NB4 (cell line): ENCODE measurements around the gene IHH.

Experiments used
- DNase-seq: peaks from one replicate; pipeline ENCODE4 v3.0.0; 2010; ENCODE audit warnings: low read depth
- H3K4me3 ChIP-seq: one replicate; pipeline ENCODE4 v1.5.1; 2011; ENCODE audit warnings: mild to moderate bottlenecking, low read depth, low read length, moderate library complexity
- MYC ChIP-seq: IDR thresholded peaks from 2 replicates; pipeline ENCODE4 v1.6.1; 2011; ENCODE audit warnings: low read depth, low read length
- POLR2A ChIP-seq: IDR thresholded peaks from 2 replicates; pipeline ENCODE4 v1.6.1; 2011; ENCODE audit warnings: mild to moderate bottlenecking; ENCODE audit not compliant: insufficient read length; ENCODE audit errors: extremely low read depth
- TF ChIP-seq, protein P1 (sequence below): IDR thresholded peaks from 2 replicates; pipeline ENCODE4 v1.6.1; 2011; ENCODE audit warnings: low read depth, low read length
- TF ChIP-seq, protein P2 (sequence below): IDR thresholded peaks from one replicate; pipeline ENCODE4 v1.5.1; 2012; ENCODE audit warnings: low read depth, low read length

IHH gene

DNA sequence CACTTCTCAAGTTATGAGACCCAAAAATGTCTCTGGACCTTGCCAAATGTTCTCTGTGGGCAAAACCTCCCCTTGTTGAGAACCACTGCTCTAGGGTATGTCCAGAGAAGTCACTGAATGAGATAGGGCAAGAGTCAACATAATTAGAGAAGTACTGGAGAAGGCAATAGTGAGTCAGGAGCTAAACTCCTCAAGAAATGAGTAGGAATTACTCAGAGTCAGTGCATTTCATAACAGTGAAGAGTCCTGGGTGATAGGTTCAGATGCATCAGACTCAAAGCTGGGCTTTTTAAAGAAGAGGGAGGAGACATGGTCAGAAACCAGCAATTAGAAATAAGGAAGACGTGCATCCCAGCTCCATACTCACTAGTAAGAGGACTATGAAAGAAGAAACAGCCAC is 38.6 kb upstream of the IHH start:
- TF ChIP-seq POLR2A (no peak), MYC (no peak)
- TF ChIP-seq, protein P1, sequence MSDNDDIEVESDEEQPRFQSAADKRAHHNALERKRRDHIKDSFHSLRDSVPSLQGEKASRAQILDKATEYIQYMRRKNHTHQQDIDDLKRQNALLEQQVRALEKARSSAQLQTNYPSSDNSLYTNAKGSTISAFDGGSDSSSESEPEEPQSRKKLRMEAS, result no peak
- TF ChIP-seq, protein P2, sequence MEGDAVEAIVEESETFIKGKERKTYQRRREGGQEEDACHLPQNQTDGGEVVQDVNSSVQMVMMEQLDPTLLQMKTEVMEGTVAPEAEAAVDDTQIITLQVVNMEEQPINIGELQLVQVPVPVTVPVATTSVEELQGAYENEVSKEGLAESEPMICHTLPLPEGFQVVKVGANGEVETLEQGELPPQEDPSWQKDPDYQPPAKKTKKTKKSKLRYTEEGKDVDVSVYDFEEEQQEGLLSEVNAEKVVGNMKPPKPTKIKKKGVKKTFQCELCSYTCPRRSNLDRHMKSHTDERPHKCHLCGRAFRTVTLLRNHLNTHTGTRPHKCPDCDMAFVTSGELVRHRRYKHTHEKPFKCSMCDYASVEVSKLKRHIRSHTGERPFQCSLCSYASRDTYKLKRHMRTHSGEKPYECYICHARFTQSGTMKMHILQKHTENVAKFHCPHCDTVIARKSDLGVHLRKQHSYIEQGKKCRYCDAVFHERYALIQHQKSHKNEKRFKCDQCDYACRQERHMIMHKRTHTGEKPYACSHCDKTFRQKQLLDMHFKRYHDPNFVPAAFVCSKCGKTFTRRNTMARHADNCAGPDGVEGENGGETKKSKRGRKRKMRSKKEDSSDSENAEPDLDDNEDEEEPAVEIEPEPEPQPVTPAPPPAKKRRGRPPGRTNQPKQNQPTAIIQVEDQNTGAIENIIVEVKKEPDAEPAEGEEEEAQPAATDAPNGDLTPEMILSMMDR, result no peak
- no peak for DNase-seq

DNA sequence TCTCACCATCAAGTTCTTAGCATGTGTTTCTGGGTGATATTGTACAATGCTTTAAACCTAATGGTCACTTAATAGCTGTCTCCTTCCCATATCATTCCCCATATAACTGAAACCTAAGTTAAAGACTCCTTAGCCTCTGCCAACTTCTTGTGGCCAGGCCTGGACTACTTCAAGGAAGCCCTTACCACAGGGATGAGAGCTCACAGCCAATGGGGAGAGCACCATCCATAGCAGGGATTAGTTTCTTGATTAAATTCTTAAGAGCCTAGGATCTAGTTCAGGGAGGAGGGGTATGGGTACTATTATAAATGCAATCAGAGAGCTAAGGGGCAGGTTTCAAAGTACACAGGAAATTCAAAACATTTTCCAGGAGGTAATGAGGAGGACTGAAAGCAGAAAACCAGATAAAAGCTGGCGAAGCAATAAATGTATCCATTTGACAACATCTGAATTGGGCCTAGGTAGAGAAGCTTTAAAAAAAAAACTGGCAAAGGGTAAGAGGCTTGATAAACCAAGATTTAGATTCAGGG is 34.8 kb upstream of the IHH start:
- TF ChIP-seq POLR2A (no peak), MYC (no peak)
- TF ChIP-seq, protein P2, result no peak
- TF ChIP-seq, protein P1, result no peak
- H3K4me3 ChIP-seq, result no peak overlapping the region
- no peak for DNase-seq

More for the DNA sequence above, 38.6 kb upstream of the IHH start:
- no peak overlapping the region for H3K4me3 ChIP-seq

DNA sequence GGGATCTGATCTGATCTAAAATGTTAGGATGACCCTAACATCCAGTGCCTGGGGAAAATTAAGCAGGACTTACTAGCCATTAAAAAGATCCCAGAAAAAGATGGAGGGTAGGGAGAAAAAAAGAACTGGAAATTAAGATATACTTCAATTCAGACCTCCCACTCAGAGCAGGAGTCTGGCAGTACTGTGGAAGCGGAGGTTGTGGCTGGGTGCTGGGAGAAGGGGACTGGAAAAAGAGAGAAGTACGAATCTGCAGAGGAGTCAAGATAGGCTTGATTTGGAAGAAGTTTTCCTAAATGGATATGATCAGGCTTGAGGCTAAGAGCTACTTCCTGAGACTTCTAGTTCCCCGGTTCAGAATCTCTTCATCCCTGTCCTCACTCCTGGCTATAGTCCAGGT is 33.5 kb upstream of the IHH start:
- H3K4me3 ChIP-seq, result no peak overlapping the region
- DNase-seq, result no peak
- TF ChIP-seq, protein P1, result no peak
- TF ChIP-seq POLR2A (no peak), MYC (no peak)
- TF ChIP-seq, protein P2, result no peak

DNA sequence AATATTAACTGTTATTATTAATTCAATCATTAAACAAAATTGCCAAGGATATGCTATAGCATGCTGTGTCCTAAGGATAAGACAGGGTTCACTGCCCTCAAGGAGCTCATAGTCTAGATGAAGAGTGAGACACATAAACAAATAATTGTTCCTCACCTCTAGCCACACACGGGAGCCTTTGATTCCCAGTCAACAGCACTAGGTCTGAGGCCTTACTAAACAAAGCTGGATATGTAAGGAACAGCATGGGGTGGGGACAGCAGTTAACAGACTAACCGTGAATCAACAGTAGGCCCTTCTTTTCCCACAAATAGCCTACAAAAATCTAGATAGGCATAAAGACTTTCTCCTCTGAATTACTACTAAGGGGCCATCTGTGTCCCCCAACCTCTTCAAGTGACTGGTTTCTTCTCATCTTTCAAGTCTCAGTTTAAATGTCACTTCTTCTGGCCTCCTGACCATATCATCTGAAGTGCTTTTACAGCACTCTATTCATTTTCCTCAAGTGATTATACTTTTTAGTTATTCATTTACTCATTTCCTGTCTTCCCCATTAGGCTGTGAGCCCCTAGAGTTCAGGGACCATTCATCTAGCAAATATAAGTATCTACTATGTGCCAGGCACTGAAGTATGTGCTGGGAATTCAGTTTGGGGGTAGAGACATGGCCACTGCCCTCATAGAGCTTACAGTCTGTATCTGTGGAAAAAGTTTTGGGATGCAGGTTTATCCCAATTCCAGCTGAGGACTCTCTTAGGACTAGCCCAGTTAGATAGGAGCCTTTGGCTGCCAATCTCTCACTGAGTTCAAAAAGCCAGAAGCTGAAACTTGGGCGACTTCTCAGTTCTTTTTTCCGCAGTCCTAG is 29.9 kb upstream of the IHH start:
- no peak overlapping the region for H3K4me3 ChIP-seq
- DNase-seq, result no peak
- TF ChIP-seq POLR2A (no peak), MYC (no peak)
- TF ChIP-seq, protein P2, result no peak
- TF ChIP-seq, protein P1, result no peak

DNA sequence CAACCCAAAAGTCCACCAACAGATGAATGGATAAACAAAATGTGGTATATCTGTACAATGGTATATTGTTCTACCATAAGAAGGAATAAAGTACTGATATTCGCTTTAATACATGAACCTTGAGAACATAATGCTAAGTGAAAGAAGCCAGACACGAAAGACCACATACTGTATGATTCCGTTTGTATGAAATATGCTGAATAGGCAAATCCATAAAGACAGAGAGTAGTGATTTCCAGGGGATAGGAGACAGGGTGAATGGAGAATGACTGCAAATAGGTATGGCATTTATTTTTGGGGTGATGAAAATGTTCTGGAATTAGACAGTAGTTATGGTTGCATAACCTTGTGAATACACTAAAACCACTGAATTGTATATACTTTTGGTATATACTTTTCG is 28.6 kb upstream of the IHH start:
- no peak for DNase-seq
- TF ChIP-seq MYC (no peak), POLR2A (no peak)
- TF ChIP-seq, protein P2, result no peak
- TF ChIP-seq, protein P1, result no peak
- H3K4me3 ChIP-seq, result no peak overlapping the region
